ENCODE results near the gene TMPRSS11D. TPM values are rescaled to one million over a fixed set of nuclear protein-coding genes. Genes with fewer than 3 reads are reported as not detected.

Gene TMPRSS11D
- total and polyA plus RNA-seq, 2 experiments from 2014 or later = 0.27 TPM; not detected in 1

DNA sequence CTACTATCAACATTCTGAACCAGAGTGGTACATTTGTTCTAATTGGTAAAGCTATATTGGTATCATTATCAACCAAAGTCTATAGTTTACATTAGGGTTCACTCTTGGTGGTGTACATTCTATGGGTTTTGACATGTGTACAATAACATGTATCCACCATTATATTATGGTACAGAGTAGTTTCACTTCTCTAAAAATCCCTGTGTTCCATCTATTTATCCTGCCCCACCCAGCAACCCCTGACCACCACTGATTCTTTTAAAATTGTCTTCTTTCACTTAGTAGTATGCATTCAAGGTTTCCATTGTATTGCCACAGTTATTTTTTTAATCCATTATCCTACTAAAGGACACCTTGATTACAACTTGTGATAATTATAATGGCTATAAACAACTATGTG lies 15.3 kb upstream of the TMPRSS11D start:
- Histone ChIP-seq H3K27ac (no peak overlapping the region), H3K9me3 (ENCODE audit: low read depth) (no peaks in the 10 kb centered on the region), H3K4me1 (ENCODE audit: low read depth) (no peaks in the 10 kb centered on the region), H3K4me3 (no peak overlapping the region), H3K27me3 (no peaks in the 10 kb centered on the region), H3K36me3 (no peaks in the 10 kb centered on the region)
- TF ChIP-seq, protein P1, sequence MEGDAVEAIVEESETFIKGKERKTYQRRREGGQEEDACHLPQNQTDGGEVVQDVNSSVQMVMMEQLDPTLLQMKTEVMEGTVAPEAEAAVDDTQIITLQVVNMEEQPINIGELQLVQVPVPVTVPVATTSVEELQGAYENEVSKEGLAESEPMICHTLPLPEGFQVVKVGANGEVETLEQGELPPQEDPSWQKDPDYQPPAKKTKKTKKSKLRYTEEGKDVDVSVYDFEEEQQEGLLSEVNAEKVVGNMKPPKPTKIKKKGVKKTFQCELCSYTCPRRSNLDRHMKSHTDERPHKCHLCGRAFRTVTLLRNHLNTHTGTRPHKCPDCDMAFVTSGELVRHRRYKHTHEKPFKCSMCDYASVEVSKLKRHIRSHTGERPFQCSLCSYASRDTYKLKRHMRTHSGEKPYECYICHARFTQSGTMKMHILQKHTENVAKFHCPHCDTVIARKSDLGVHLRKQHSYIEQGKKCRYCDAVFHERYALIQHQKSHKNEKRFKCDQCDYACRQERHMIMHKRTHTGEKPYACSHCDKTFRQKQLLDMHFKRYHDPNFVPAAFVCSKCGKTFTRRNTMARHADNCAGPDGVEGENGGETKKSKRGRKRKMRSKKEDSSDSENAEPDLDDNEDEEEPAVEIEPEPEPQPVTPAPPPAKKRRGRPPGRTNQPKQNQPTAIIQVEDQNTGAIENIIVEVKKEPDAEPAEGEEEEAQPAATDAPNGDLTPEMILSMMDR (IDR thresholded peaks at IDR 0.05; ENCODE audit: low read depth, low read length) = no peak
- no peak for DNase-seq (ENCODE audit: low read depth in 1 of 2, low spot score in 1 of 2)

DNA sequence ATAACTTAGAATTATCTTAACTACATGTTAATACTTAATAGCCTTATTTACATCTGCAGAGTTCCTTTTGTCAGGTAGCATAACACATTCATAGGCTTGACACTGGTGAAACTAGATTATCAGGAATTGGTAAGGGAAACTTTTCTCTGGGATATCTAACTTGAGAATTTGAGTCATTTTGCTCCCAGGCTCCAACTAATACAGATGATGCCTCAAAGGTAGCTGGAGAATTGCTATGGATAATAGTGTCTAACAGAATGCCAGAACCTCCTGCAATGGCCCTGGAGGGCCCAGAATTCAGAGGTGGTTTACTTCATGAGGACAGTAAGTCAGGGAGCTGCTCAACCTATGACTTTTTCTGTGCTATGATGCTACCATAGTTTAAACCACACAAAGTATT lies 13.9 kb upstream of the TMPRSS11D start:
- Histone ChIP-seq H3K27me3 (no peaks in the 10 kb centered on the region), H3K4me1 (ENCODE audit: low read depth) (no peaks in the 10 kb centered on the region), H3K4me3 (no peak overlapping the region), H3K36me3 (no peaks in the 10 kb centered on the region), H3K27ac (no peak overlapping the region), H3K9me3 (ENCODE audit: low read depth) (no peaks in the 10 kb centered on the region)
- no peak for DNase-seq (ENCODE audit: low read depth in 1 of 2, low spot score in 1 of 2)
- TF ChIP-seq, protein P1 (IDR thresholded peaks at IDR 0.05; ENCODE audit: low read depth, low read length) = no peak

DNA sequence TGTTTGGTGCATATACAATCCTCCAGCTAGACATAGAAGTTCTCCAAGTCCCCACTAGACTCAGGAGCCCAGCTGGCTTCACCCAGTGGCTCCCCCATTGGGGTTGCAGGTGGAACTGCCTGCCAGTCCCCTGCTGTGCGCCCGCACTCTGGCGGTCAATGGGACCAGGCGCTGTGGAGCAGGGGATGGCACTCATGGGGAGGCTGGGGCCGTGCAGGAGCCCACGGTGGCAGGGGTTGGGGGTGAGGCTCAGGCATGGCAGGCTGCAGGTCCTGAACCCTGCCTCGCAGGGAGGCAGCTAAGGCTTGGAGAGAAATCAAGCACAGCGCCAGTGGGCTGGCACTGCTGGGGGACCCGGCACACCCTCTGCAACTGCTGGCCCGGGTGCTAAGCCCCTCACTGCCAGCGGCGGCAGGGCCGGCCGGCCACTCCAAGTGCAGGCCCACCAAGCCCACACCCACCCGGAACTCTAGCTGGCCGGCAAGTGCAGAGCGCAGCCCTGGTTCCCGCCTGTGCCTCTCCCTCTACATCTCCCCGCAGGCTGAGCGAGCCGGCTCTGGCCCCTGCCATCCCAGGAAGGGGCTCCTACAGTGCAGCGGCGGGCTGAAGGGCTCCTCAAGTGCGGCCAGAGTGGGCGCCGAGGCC lies 12.7 kb upstream of the TMPRSS11D start:
- Histone ChIP-seq H3K9me3 (ENCODE audit: low read depth) (no peaks in the 10 kb centered on the region), H3K36me3 (no peaks in the 10 kb centered on the region), H3K27ac (no peak overlapping the region), H3K4me1 (ENCODE audit: low read depth) (no peaks in the 10 kb centered on the region), H3K27me3 (no peaks in the 10 kb centered on the region), H3K4me3 (no peak overlapping the region)
- no peak for DNase-seq (ENCODE audit: low read depth in 1 of 2, low spot score in 1 of 2)
- TF ChIP-seq, protein P1 (IDR thresholded peaks at IDR 0.05; ENCODE audit: low read depth, low read length) = no peak

DNA sequence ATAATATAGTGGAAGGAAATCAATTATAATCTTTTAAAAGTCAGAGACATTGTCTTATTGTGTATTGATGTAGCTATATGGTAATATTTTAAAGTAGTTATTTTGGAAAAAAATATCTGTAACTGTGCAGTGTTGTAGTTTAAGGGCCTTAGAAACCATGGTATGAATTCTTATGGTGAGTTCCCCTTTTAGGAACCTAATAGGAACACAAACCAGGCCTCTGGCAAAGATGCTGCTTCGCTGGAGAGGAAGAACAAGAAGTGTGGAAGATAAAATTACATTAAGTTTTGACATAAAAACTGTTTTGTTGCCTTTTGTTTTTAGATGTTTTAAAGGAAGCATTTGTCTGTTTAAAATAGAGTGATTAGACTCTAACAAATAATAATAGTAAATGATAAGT lies 10.9 kb upstream of the TMPRSS11D start:
- no peaks in the 10 kb centered on the region for H3K4me1 ChIP-seq (ENCODE audit: low read depth)

DNA sequence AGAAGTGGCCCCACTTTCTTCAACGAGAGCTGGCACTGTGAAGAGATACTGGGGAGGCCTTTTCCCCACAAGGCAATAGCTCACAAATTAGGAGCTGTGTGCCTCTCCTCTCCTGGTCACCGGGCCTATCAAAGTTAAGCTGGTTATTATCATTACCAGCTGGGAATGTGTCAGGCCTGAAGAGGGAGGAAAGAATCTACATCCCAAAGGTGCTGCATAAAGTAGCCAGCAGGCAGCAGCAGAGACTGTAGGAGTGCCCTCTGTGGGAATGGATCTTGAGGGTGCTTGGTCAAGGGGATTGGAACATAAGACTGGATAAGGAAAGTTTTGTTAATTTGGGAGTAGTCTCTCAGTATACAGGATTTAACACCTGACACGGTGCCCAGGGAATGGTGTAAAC lies 9.1 kb upstream of the TMPRSS11D start:
- Histone ChIP-seq H3K9me3 (ENCODE audit: low read depth) (no peaks in the 10 kb centered on the region), H3K4me3 (no peak overlapping the region), H3K27me3 (no peaks in the 10 kb centered on the region), H3K27ac (no peak overlapping the region), H3K4me1 (ENCODE audit: low read depth) (no peaks in the 10 kb centered on the region), H3K36me3 (no peaks in the 10 kb centered on the region)
- TF ChIP-seq, protein P1 (IDR thresholded peaks at IDR 0.05; ENCODE audit: low read depth, low read length) = no peak
- DNase-seq (ENCODE audit: low read depth in 1 of 2, low spot score in 1 of 2) = peak in 1 of 2 donors; percentile 14

More for the DNA sequence above, 10.9 kb upstream of the TMPRSS11D start:
- Histone ChIP-seq H3K9me3 (ENCODE audit: low read depth) (no peaks in the 10 kb centered on the region), H3K27ac (no peak overlapping the region), H3K27me3 (no peaks in the 10 kb centered on the region), H3K4me3 (no peak overlapping the region), H3K36me3 (no peaks in the 10 kb centered on the region)
- DNase-seq (ENCODE audit: low read depth in 1 of 2, low spot score in 1 of 2) = no peak
- TF ChIP-seq, protein P1 (IDR thresholded peaks at IDR 0.05; ENCODE audit: low read depth, low read length) = no peak

Measured in cardiac muscle cell (in vitro differentiated cells and primary cell).